Rectal smooth muscle tissue (tissue), 1 donor: Measurements from ENCODE around the gene HOXD1.
A peak's percentile ranks its signal among the peaks of the same experiment; 100 is the strongest.

Source experiments
- H3K27ac ChIP-seq: one replicate; pipeline ENCODE4 v1.7.0; 2013; ENCODE audit warnings: low read depth, low read length, inconsistent platforms
- H3K27me3 ChIP-seq: one replicate; pipeline ENCODE4 v1.7.0; 2013; ENCODE audit warnings: low read length; ENCODE audit not compliant: control insufficient read depth, insufficient read depth
- H3K36me3 ChIP-seq: one replicate; pipeline ENCODE4 v1.7.0; 2013; ENCODE audit warnings: low read length; ENCODE audit not compliant: control insufficient read depth, insufficient read depth
- H3K4me1 ChIP-seq: one replicate; pipeline ENCODE4 v1.7.0; 2013; ENCODE audit warnings: low read length; ENCODE audit not compliant: control insufficient read depth, insufficient read depth
- H3K4me3 ChIP-seq: one replicate; pipeline ENCODE4 v1.7.0; 2013; ENCODE audit warnings: low read length
- H3K9ac ChIP-seq: one replicate; pipeline ENCODE4 v1.7.0; 2013; ENCODE audit warnings: low read length

The HOXD1 gene

GRCh38 chr2:176164611-176165369 is 23.7 kb upstream of the HOXD1 start:
- Histone ChIP-seq H3K27ac (no peak overlapping the region), H3K27me3 (peaks cover 32% of the 10 kb centered on the region), H3K4me3 (peak overlapping the region; percentile 14)

GRCh38 chr2:176165370-176166050 is 23.0 kb upstream of the HOXD1 start:
- Histone ChIP-seq H3K27me3 (peaks cover 26% of the 10 kb centered on the region), H3K4me1 (no peaks in the 10 kb centered on the region), H3K36me3 (no peaks in the 10 kb centered on the region), H3K9ac (no peak overlapping the region), H3K27ac (no peak overlapping the region), H3K4me3 (no peak overlapping the region)

More at GRCh38 chr2:176164611-176165369, 23.7 kb upstream of the HOXD1 start:
- Histone ChIP-seq H3K36me3 (no peaks in the 10 kb centered on the region), H3K9ac (no peak overlapping the region), H3K4me1 (no peaks in the 10 kb centered on the region)

GRCh38 chr2:176166272-176166671 is 22.2 kb upstream of the HOXD1 start:
- Histone ChIP-seq H3K27ac (no peak overlapping the region), H3K4me1 (no peaks in the 10 kb centered on the region), H3K27me3 (peaks cover 20% of the 10 kb centered on the region), H3K4me3 (no peak overlapping the region), H3K36me3 (no peaks in the 10 kb centered on the region), H3K9ac (no peak overlapping the region)

DNA sequence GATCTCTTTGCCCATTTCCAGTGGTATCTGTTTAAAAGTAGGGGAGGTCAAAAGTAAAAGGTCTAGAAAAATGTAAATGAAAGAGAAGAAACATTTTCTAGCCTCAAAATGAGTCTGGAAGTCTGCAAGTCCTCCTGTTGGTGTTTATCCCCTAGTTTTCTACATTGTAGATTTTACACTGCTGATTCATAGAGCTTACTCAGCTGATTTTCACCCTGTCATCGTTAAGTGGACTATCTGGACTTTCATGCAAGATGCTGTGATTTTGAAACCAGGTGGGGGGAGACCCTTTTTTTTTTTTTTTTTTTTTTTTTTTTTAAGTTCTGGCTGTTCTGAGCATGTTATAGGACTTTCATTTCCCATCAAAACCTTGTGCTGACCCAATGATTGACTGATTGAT is 21.1 kb upstream of the HOXD1 start:
- Histone ChIP-seq H3K36me3 (no peaks in the 10 kb centered on the region), H3K9ac (no peak overlapping the region), H3K4me1 (no peaks in the 10 kb centered on the region), H3K4me3 (no peak overlapping the region), H3K27ac (no peak overlapping the region), H3K27me3 (peaks cover 18% of the 10 kb centered on the region)

DNA sequence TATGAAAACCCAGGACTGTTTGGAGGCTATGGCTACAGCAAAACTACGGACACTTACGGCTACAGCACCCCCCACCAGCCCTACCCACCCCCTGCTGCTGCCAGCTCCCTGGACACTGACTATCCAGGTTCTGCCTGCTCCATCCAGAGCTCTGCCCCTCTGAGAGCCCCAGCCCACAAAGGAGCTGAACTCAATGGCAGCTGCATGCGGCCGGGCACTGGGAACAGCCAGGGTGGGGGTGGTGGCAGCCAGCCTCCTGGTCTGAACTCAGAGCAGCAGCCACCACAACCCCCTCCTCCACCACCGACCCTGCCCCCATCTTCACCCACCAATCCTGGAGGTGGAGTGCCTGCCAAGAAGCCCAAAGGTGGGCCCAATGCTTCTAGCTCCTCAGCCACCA is 19.3 kb upstream of the HOXD1 start:
- Histone ChIP-seq H3K27ac (no peak overlapping the region), H3K36me3 (no peaks in the 10 kb centered on the region), H3K4me3 (no peak overlapping the region), H3K4me1 (no peaks in the 10 kb centered on the region), H3K27me3 (peaks cover 14% of the 10 kb centered on the region), H3K9ac (no peak overlapping the region)

DNA sequence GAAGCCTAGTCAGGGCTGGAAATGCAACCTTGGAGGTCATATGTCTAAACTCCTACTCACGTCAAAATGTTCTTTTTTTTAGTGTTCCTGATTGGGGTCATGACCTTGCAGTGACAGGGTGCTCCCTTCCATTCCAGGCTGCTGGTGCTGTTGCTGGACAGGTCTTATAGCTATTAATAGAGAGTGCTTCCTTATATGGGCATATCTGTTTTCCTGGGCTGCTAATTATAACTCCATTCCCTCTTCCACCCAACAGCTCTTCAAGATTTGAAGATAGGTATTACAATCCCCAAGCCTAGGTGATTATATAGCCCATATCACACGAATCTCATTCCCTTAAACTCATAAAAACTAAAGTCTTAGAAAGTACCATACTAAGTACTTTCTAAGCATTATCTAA is 18.8 kb upstream of the HOXD1 start:
- Histone ChIP-seq H3K27ac (no peak overlapping the region), H3K4me1 (no peaks in the 10 kb centered on the region), H3K36me3 (no peaks in the 10 kb centered on the region), H3K9ac (no peak overlapping the region), H3K27me3 (peaks cover 13% of the 10 kb centered on the region), H3K4me3 (no peak overlapping the region)

GRCh38 chr2:176170602-176171305 is 17.7 kb upstream of the HOXD1 start:
- Histone ChIP-seq H3K36me3 (no peaks in the 10 kb centered on the region), H3K4me3 (no peak overlapping the region), H3K9ac (no peak overlapping the region), H3K27me3 (peaks cover 14% of the 10 kb centered on the region), H3K4me1 (no peaks in the 10 kb centered on the region), H3K27ac (no peak overlapping the region)

- Histone ChIP-seq H3K4me3 (no peak overlapping the region), H3K27ac (no peak overlapping the region), H3K27me3 (peaks cover 12% of the 10 kb centered on the region), H3K9ac (no peak overlapping the region), H3K4me1 (no peaks in the 10 kb centered on the region), H3K36me3 (no peaks in the 10 kb centered on the region)
These were observed 17.0 kb upstream of the HOXD1 start for GRCh38 chr2:176171351-176172006.

GRCh38 chr2:176172007-176172894 is 16.2 kb upstream of the HOXD1 start:
- Histone ChIP-seq H3K9ac (no peak overlapping the region), H3K27ac (no peak overlapping the region), H3K36me3 (no peaks in the 10 kb centered on the region), H3K4me1 (no peaks in the 10 kb centered on the region), H3K4me3 (no peak overlapping the region), H3K27me3 (peaks cover 12% of the 10 kb centered on the region)

GRCh38 chr2:176172895-176173566 is 15.4 kb upstream of the HOXD1 start:
- no peak overlapping the region for H3K4me3 ChIP-seq
- peaks cover 12% of the 10 kb centered on the region for H3K27me3 ChIP-seq
- H3K4me1 ChIP-seq = no peaks in the 10 kb centered on the region
- H3K36me3 ChIP-seq = no peaks in the 10 kb centered on the region
- H3K9ac ChIP-seq = no peak overlapping the region
- H3K27ac ChIP-seq = no peak overlapping the region
